GM19328 (cell line): ENCODE data around the gene ANXA2.
A peak's percentile ranks its signal among the peaks of the same experiment; 100 is the strongest.
"Not testable (repeated sequence)": the region's sequence is repeated elsewhere in the genome, so short reads cannot be mapped to it uniquely, and the experiment has no call there.

Experiments
- ATAC-seq: cut with Tn5 transposase; IDR thresholded peaks from one replicate; pipeline ENCODE4 v1.9.1; 2021; ENCODE audit warnings: mild to moderate bottlenecking, moderate library complexity; ENCODE audit not compliant: unreplicated experiment

The ANXA2 gene

DNA sequence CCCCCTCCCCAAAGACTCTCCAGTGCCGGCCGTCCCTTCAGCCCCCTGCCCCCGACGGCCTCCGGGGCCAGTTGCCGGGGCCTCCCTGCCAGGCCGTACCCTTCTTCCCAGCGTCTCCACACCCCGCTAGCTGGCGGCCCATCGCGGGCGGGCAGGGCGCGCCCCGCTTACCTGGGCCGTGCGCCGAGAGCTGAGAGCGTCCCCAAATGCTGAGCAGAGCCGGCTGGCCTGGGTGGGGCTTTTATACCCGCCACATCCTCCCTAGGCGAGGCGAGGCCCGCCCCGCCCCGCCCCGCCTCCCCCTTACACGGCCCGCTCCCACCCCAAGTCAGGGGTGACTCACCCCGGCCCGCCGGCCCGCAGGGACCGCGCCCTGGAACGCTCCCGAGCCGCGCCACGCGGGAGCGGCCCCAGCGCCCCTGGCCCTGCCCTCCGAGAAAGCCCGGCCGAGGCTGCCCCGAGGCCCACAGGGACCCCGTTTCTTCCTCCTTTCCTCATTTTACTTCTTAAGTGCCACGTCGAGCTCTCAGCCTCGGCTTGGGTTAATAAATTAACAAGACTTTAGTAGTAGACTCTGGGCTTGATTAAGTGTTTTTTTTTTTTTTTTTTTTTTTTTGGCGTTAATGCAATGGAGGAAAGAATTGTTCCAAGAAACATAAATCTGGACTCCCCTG is at the start of gene ANXA2:
TSS of gene ANXA2 (minus strand) at position 215 of the 674 bp plus-strand sequence. CDS start 11,911 bp downstream, outside the sequence.
- peak; percentile 73 for ATAC-seq

DNA sequence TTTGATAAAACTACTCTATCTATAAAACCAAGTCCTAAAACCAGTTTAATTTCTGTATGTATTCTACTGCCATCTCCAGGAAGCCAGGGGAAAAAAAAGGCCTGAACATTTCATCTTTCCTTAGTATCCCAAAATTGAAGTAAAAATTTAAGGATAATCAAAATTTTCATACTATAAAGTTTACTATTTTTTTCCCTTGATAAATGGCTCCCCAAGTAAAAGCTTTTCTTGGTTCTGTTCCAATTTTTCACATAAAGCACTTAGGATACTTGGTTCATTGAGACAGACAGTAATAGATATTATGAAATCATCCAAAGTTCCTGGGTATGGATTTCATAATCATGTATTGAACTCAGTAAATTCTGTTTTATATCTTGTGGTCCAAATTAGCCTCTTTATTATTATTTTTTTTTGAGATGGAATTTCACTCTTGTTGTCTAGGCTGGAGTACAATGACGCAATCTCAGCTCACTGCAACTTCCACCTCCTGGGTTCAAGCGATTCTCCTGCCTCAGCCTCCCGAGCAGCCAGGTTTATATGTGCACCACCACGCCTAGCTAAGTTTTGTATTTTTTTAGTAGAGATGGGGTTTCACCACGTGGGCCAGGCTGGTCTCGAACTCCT is 46.6 kb upstream of the ANXA2 start:
- no peak for ATAC-seq

DNA sequence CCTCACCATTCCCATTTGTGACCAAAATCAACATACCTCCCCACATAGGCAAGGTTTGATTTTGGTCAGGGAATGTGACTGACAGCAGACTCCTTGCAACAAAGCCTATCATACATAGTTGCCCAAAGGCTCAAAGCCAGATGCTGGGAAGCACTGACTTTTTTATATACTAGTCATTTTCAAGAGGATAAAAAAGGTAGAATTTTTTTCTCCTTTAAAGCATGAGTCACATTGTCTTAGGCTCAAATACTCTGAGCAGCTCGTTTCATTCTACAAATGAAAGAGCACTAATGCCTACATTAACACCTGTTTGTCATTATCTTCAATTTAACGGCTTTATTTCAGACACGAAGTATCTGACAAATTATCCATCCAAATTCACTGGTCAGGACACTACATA is 45.0 kb upstream of the ANXA2 start:
- ATAC-seq: no peak

DNA sequence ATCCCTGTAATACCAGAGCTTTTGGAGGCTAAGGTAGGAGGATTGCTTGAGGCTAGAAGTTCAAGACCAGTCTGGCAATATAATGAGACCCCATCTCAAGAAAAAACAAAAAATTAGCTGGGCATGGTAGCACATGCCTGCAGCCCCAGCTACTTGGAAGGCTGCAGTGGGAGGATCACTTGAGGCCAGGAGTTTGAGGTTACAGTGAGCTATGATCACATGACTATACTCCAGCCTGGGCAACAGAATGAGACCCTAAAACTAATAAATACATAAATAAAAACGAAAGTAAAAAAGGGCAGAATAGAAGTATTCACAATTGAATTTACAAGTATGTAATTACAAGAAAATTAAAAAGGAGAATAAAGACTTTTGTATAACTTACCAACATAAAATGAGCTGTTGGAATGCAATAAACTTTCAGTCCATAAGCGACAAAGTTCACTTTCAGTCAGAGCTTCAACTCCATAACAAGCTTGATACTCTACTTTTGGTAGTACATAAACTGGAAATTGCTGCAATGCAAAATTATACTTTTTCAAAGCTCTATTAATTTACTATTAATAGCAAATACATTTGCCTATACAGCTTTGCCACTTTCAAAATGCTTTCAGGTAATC is 44.4 kb upstream of the ANXA2 start:
- no peak for ATAC-seq

DNA sequence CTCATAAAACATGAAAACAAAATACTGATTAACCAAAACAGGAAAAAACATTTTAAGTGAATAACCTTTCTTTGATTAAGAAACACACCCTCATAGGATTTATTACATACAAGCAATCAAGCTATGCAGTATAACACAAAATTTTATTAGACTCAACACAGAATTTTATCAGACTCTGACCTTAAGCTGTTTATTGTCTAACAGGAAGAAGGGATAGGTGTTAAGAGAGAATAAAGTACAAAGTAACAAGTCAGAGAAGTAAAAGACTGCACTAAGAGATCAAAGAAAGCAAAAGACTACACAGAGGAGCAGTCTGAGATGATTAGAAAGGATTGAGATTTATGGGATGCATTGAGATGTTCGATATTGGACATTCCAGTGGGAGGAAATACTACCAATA is 43.5 kb upstream of the ANXA2 start:
- no peak for ATAC-seq

DNA sequence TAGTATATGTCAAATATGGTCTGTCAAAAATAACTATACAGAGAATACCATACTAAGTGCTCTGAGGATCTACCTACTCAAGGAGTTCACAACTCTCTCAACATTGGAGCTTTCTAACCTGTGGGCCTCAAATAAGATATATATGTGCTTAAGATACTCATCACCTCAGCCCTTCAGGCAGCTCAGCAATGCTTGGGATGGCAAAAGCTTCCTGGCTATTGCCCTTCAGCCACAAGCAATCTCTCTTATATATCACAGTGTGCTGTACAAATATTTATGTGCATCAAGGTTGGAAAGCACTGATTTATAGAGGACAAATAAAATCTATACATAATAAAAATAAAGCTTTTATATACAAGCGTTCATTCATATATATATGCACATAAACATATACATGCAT is 40.9 kb upstream of the ANXA2 start:
- no peak for ATAC-seq

DNA sequence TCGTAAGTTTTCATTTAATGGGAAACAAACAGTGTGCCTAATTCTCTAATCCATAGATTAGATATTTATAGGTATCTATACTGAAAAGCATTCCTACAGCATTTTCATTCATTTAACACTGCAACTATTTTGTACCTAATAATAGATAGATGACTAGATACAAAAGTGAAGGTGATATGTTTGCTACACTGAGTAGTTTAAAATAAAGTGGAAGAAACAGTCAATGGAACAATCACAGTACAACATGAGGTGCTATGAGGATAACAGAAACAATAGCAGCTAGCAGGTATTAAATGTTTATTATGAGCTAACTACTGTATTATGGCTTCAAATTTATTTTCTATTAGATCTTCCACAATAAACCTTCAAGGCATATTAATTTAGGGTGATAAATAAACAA is 31.1 kb upstream of the ANXA2 start:
- no peak for ATAC-seq

DNA sequence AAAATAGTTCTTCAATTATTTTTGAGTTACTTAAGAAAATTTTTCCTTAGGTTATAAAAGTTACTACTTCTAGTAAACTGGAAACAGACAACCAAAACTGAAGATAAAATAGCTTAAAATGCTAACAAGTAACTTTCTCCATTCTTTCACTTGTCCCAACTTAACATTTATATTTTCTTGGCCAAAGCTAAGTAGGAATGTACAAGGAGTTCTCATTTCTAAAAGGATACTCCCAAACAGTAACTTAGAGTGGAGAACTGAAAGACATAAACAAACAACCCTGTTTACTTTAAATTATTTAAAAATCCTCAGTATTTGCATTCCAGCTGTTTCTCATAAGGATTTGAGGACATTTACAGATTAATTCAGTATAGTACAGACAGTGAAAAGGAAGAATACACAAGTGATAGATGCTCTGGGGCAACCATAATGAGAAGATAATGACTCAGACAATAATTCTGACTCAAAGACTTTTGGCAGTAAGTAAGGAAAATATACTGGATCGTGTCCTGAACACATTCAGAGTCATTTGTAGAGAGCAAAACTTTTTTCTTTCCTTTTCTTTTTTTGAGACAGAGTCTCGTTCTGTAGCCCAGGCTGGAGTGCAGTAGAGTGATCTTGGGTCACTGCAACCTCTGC is 29.2 kb upstream of the ANXA2 start:
- ATAC-seq: no peak

DNA sequence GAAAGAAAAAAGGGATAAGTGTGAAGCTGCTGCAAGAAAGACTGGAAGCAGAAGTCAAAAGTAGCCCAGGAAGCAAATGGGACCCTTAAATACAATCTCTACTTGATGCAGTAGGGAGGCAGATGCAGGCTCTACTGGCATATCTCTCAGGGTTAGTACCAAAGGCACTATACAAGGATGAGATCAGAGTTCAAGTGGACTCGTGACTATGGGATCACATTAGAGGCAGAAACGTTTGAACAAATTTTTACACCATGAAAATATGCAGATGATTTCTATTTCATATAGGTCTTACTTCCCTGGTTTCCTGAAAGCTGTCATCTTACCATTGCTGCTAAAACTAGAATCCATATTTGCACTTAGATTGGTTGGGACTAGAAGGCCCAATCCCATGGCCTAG is 27.7 kb upstream of the ANXA2 start:
- ATAC-seq: no peak

DNA sequence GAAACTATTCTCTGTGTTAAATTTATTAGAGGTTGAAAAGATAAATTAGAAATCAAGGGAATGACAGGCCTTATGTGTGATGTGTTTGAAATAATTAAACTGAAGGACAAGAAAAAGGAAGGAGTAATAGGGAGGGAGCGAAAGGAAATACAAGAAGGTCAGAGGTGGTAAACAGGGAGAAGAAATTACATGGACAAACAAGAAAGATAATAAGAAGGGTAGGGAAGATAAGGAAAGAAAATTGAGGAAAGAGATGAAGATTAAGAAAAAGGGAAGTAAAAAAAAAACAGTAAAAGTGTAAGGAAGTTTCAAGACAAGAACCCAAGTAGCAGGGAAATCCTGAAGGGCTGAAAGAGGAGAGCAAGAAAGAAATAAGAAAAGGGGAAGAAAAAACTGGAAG is 26.2 kb upstream of the ANXA2 start:
- no peak for ATAC-seq

DNA sequence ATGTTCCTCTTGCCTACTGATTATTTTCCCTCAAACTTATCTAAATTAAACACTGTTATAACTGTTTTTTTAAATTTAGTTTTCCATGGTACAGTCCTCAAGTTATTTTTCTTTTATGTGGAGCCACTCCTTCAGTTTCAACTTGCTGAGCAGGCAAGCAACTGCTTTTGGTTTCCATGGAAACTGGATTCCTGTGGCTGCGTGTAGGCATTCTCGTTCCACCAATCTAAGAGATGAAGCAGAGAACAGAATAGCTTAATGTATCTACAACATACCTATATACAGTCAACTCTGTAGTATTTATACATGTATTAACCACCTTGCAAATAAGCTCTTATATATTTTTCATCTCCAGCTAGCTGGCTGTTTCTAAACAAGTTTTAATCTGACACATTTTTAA is 25.8 kb upstream of the ANXA2 start:
- no peak for ATAC-seq

DNA sequence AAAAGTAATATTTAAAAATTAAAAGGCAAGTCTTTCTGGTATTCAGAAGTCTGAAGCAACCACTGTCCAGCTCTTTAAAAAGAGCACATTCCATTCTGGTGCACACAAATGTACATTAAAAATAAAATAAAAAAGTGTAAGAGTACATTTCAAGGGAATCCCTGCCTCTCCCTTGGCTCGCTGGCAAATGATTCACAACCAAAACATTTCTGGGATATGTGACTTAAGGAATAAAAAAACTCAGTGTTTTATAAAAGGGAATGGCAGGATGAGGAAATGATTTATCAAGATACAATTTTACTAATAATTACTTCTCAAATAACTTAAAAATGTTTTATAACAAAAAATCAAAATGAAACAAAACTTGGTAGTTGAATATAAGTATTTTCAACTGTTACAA is 23.8 kb upstream of the ANXA2 start:
- no peak for ATAC-seq

DNA sequence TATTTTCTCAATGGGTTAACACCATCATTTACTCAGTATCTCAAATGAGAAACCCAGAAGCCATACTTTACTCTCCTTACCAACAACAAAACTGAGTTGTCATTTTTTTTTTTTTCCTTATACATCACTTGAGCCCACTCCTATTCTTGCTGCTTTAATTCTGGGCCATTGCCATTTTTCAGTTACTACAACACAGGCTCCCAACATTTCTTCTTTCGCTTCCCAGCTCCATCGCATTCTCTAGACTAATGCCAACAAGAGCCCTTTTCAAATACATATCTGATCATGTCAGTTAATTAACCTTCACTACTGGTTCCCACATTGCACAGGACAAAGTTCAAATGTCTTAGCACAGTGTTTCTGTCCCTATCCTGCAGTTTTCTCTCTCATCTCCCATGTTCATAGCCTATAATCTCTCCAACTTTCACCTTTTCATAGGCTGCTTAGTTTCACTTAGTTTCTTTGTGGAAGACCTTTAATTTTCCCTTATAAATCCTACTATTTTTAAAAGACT is 22.5 kb upstream of the ANXA2 start:
- no peak for ATAC-seq

DNA sequence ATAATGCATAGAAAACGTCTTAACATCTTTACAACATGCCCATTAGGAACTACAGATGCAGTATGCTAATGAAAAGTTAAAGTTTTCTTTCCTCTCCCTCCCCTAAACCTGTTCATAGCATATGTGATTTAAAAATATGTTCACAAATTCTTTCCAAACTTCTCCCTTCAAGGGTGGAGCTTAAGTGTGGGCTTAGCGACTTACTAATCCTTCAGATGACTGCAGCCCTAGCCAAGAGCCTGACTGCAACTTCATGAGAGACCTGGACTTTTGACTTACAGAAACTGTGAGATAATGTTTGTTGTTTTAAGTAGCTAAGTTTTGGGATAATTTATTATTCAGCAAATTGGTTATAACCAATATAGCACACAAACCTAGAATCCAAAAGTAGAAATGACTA is 22.0 kb upstream of the ANXA2 start:
- no peak for ATAC-seq

DNA sequence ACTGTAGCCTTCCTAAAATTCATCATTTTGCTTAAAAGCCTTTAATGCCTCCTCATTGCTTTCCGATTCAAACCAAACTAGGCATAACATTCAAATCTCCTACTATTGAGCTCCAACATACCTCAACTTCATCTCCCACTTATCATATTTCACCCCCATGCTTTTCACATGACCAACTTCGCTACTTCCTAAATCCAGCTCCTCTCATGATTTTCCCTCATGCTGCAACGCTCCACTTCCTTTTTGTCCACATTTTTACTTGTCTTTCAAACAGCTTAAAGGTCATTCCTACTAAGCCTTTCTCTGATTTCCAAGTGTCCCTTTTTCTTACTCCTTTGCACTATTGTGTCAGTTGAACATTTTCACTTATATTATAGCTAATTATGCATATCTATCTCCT is 20.3 kb upstream of the ANXA2 start:
- ATAC-seq: no peak

DNA sequence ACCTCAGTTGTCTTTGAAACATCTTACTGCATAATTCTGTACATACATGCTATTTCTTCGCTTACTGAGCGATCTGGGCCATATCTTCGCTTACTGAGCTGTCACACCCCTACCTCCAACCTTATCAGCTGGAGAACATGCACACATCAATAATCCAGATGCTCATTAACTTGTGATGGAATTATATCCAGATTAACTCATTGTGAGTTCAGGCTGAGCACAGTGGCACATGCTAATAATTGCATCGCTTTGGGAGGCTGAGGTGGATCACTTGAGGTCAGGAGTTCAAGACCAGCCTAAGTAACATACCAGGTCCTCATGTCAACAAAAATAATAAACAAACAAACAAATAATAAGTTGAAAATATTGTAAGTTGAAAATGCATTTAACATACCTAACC is 19.3 kb upstream of the ANXA2 start:
- ATAC-seq: no peak

DNA sequence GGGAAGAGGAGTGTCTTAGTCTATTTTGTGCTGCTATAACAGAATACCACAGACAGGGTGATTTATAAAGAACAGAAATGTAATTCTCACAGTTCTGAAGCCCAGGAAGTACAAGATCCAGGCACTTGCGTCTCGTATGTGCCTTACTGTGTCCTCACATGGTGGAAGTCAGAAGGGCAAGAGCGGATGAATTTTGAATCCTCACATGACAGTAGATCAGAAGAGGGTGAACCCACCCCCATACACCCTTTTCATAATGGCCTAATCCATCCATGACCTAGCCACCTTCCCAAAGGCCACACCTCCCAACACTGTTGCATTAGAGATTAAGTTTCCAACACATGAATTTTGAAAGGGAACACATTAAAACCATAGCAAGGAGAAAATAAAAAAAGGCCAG is 18.7 kb upstream of the ANXA2 start:
- ATAC-seq: no peak

DNA sequence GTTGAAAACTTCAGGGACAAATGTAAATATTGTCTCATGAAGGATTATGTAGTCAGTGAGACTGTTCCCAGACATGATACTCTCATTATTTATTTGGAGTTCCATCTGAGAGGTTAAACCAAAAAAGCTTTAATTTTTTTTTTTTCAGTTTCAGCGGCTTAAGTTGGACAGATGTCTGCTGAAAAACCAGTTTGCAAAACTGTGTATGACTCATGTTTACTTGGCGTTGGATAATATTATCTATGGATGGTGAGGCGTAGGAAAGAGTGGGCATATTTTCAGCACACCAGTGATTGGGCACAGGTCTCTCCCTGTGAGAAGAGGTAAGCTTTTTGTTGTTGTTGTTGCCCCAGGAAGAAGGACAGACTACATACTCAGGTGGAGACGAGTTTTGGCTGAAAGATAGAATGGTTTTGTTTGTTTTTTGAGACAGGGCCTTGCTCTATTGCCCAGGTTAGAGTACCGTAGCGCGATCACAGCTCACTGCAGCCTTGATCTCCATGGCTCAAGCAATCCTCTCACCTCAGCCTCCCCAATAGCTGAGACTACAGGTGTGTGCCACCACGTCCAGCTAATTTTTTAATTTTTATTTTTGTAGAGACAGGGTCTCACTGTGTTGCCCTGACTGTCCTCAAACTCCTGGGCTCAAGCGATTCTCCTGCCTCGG is 16.4 kb upstream of the ANXA2 start:
- no peak for ATAC-seq

DNA sequence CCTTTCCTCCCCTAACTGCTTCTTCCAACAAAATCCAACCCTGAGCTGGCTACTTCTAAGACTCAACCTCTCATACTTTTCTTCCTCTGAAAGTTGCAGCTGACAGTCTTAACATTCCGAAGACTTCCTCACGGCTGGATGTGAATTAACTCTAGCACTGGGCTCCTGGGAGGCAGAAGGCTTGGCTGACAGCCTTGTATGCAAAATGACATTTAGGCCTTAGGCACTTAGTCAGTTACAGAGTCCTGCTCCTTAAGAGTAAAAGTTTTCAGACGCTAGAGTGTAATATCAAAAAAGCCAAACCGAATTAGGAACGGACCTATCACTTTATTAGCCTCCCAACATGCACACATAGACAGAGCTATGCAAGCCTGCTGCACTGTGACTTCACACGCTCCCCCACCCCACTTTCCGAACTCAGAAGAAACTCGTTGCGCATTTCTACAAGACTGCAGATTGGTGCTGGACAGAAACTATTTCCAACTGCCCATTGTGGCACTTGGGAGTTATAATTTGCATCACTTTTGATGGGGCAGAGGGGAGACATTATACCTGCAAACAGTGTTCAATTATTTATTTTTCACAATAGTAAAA is 15.5 kb upstream of the ANXA2 start:
- ATAC-seq: no peak

DNA sequence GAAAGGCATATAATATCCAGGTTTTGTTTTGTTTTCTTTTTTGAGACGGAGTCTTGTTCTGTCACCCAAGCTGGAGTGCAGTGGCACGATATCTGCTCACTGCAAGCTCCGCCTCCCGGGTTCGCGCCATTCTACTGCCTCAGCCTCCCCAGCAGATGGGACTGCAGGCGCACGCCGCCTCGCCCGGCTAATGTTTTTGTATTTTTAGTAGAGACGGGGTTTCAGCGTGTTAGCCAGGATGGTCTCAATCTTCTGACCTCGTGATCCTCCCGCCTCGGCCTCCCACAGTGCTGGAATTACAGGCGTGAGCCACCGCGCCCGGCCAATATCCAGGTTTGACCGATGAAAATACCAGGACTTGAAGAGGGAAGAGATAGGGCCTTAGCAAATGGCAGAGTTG is 15.0 kb upstream of the ANXA2 start:
- ATAC-seq: not testable (repeated sequence)
